Naive thymus-derived CD8-positive, alpha-beta T cell (primary cell): Measurements from ENCODE around the gene PCNX1. TPM values are rescaled to one million over a fixed set of nuclear protein-coding genes. Genes with fewer than 3 reads are reported as not detected.
A peak's percentile ranks its signal among the peaks of the same experiment; 100 is the strongest.

Experiments used
- ATAC-seq, 2 donors: fragments of 150-1000 bp; cut with Tn5 transposase in 1 of 2; sonication (Bioruptor Pico), chemical (Tn5 transposase) in 1 of 2; 1 replicate in 1 of 2; 2 replicates in 1 of 2; pipeline ENCODE4 v1.10.0; 2021; ENCODE audit warnings: mild to moderate bottlenecking in 2 of 2, moderate library complexity in 2 of 2
- POLR2A ChIA-PET: fragments of 350-600 bp; sonication (Branson Sonifier 250); formaldehyde crosslinking; loops from one replicate; lab custom pipeline; 2021; ENCODE audit warnings: antibody characterized with exemption; lab: Charles Lee
- DNase-seq, 10 donors: peaks; one replicate each; pipeline versions ENCODE4 v3.0.0 to v3.0.0-alpha.2; 2020 to 2022
- H3K27ac Mint-ChIP-seq, 10 donors: one replicate each; pipeline ENCODE4 v1.8.0; 2020 to 2022; ENCODE audit warnings: mild to moderate bottlenecking in 10 of 10, mixed read lengths in 10 of 10, moderate library complexity in 4 of 10, inconsistent platforms in 1 of 10
- H3K27me3 Mint-ChIP-seq, 5 donors: one replicate each; pipeline ENCODE4 v1.8.0; 2021 to 2022; ENCODE audit warnings: mixed read lengths in 5 of 5
- H3K36me3 Mint-ChIP-seq, 3 donors: one replicate each; pipeline ENCODE4 v1.8.0; 2020 to 2022; ENCODE audit warnings: mixed read lengths in 3 of 3, mild to moderate bottlenecking in 2 of 3, inconsistent platforms in 1 of 3
- H3K4me1 Mint-ChIP-seq, 4 donors: one replicate each; pipeline ENCODE4 v1.8.0; 2021 to 2022; ENCODE audit warnings: mixed read lengths in 4 of 4
- H3K4me3 Mint-ChIP-seq, 10 donors: one replicate each; pipeline ENCODE4 v1.8.0; 2020 to 2022; ENCODE audit warnings: mild to moderate bottlenecking in 10 of 10, mixed read lengths in 10 of 10, moderate library complexity in 6 of 10, inconsistent platforms in 1 of 10
- H3K9me3 Mint-ChIP-seq, 9 donors: one replicate each; pipeline ENCODE4 v1.8.0; 2020 to 2022; ENCODE audit warnings: mixed read lengths in 9 of 9, mild to moderate bottlenecking in 3 of 9, inconsistent platforms in 1 of 9, moderate library complexity in 1 of 9
- polyA plus RNA-seq, 3 donors: library from polyadenylated mRNA; unstranded; fragments of 300-500 nt; fragmentation: Illumina TruSeq; gene quantifications; one replicate each; pipeline ENCODE4 v1.2.3, GENCODE V29; 2021
- total RNA-seq, 8 experiments: library from RNA in 2 of 8; stranded (reverse) in 2 of 8; gene quantifications; one replicate each; pipeline ENCODE4 v1.2.3 and lab custom pipeline; 2021 to 2026

Gene PCNX1
- total and polyA plus RNA-seq, 5 experiments from 2014 or later: 5.5 to 78.6 (median 8.3) TPM

DNA sequence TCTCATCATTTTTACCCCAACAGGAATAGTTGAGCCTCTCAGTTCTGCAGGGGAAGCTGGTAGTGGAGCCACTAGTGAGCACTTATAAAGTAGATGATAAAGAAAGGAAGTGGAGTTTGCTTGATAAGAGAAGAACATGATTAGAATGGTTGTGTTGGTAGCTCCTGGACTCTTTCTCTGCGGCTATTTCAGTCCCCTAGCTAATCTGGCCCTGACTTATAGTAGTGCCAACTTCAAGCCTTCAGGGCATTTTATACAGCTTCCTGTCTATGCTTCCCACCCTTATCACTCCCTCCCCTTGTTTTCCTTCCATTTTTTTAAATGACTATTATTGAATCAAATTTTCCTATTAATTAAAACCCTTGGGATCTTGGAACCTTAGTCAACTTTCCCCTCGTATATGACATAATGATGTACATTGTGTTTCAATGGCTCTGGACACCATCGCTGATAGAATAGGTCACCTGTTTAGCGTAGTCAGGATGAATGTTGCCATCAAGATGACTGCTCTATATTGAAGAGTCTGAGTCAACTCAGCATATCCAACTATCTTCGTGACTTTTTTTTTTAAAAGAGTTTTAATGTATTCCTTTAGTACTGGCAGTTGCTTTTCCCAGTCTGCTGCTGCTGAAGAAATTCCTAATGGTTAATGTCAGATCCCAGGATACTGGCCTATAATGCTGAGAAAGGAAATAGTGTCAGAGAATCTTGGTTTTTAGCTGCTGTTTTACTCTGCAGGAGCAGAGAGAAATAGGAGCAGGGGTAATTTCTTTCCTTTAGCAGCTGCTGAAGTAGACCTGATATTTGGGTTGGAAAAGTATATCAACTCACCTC is 16.2 kb upstream of the PCNX1 start:
- DNase-seq: no peak

DNA sequence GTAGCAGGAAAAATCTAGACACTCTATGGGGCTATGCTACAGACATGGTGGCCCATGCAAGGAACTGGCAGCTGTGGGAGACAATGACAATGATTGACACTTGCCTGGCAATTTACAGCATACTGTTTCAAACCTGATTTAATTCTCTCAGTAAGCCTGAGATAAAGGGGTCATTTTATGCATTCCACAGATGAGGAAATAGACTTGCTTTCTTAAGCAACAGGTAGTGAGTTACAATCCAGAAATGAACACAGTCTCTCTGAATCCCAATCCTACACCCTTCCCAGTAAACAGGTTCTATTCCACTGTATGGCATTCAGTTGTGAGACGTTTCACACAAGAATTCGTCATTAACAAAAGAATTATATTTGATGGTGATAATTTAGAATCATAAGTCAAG is 15.5 kb upstream of the PCNX1 start:
- DNase-seq (no peak), ATAC-seq (no peak)
- no peak overlapping the region for H3K4me3 Mint-ChIP-seq
- H3K4me1 Mint-ChIP-seq: peaks cover 42 to 69% (median 56%) of the 10 kb centered on the region in 4 donors
- H3K36me3 Mint-ChIP-seq: no peaks in the 10 kb centered on the region
- peaks cover 0 to 8% (median 2%) of the 10 kb centered on the region in 5 donors for H3K27me3 Mint-ChIP-seq
- no peak overlapping the region for H3K27ac Mint-ChIP-seq
- H3K9me3 Mint-ChIP-seq: no peaks in the 10 kb centered on the region
- POLR2A ChIA-PET: no interaction called here

More for the DNA sequence above, 16.2 kb upstream of the PCNX1 start:
- Mint-ChIP-seq H3K4me3 (no peak overlapping the region), H3K4me1 (peaks cover 47 to 72% (median 63%) of the 10 kb centered on the region in 4 donors), H3K9me3 (no peaks in the 10 kb centered on the region), H3K27me3 (peaks cover 0 to 5% (median 2%) of the 10 kb centered on the region in 5 donors), H3K36me3 (no peaks in the 10 kb centered on the region), H3K27ac (peak overlapping the region in 1 of 10 donors; percentile 27)
- no peak for ATAC-seq
- POLR2A ChIA-PET: no interaction called here

DNA sequence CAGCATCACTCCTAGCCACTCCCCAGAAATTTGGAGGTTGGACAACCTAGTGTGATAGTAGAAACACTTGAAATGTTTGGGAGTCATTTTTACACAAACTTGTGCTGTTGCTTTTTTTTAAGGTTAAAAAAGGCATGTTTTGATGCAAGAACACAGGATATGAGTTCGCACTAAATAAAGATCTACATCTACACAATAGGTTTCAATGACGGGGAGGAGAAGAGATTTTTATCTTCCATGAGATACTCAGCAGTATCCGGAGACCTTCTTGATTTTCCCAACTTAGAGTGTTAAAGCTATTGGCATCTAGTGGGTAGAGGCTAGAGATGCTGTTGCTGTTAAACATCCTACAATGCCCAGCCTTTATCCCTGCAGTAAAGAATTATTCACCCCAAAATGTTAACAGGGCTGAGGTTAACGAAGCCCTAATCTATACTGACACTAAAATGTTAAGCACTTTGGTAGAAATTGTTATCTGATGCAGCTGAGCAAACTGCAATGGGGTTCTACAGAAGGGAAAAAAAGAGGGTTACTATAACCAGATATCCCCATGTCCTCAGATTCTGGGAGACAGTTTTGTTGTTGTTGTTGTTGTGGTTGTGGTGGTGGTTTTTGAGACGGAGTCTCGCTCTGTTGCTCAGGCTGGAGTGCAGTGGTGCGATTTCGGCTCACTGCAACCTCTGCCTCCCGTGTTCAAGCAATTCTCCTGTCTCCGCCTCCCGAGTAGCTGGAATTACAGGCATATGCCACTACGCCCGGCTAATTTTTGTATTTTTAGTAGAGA is 14.0 kb upstream of the PCNX1 start:
- peaks cover 31 to 56% (median 42%) of the 10 kb centered on the region in 4 donors for H3K4me1 Mint-ChIP-seq
- peaks cover 0 to 8% (median 2%) of the 10 kb centered on the region in 5 donors for H3K27me3 Mint-ChIP-seq
- ATAC-seq: peak in 1 of 2 donors; percentile 43
- H3K27ac Mint-ChIP-seq: peak overlapping the region in 4 of 10 donors; percentile 18 to 74 (median 66)
- DNase-seq: peak in 1 of 10 donors; percentile 28
- H3K36me3 Mint-ChIP-seq: no peaks in the 10 kb centered on the region
- POLR2A ChIA-PET: interaction anchor here (2.1 kb wide), 1 partner anchor 14 kb away, joined by 9 read pairs; the partner anchor contains the start of gene PCNX1
- no peaks in the 10 kb centered on the region for H3K9me3 Mint-ChIP-seq
- peak overlapping the region in 9 of 10 donors; percentile 5 to 54 (median 41) for H3K4me3 Mint-ChIP-seq

DNA sequence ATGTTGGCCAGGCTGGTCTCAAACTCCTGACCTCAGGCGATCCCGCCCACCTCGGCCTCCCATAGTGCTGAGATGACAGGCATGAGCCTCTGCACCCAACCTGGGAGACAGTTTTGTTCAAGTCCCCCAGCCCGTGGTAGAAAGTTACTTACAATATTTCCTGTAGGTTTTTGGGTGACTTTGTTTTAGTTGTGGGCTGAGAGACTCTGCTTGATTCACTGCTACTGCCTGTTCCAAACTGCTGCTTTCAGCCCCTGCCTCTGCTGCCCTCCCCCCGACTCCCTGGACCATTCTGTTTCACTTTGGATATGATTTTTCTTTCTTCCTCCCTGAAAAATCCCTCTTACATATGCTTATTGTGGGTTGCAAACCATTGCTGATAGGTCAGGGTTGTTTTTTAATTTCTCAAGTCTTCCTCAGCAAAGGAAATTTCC is 13.4 kb upstream of the PCNX1 start:
- ATAC-seq: no peak
- POLR2A ChIA-PET: interaction anchor here (2.1 kb wide), 1 partner anchor 13 kb away, joined by 9 read pairs; the partner anchor contains the start of gene PCNX1
- H3K9me3 Mint-ChIP-seq: no peaks in the 10 kb centered on the region
- H3K27me3 Mint-ChIP-seq: peaks cover 0 to 9% (median 2%) of the 10 kb centered on the region in 5 donors
- H3K27ac Mint-ChIP-seq: peak overlapping the region in 8 of 10 donors; percentile 3 to 85 (median 53)
- H3K4me1 Mint-ChIP-seq: peaks cover 31 to 56% (median 36%) of the 10 kb centered on the region in 4 donors
- H3K4me3 Mint-ChIP-seq: peak overlapping the region in 9 of 10 donors; percentile 5 to 54 (median 41)
- no peaks in the 10 kb centered on the region for H3K36me3 Mint-ChIP-seq
- no peak for DNase-seq

DNA sequence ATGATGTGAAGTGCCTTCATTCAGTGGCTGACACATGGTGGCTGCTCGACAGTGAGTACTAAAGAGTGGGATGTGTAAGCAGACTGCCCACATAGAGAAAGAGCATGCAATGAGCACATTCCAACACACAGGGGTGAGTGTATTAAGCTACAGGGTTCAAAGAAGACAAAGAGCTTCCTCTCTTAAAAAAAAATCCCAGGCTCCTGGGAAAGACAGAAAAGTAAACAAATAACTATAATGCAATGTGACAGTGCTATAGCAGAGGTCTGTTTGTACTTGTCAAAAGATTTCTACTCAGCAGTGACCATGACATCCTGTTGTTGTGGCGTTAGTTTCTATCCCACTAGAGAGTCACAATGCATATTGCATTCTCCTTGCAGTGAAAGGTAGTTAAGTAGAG is 12.4 kb upstream of the PCNX1 start:
- Mint-ChIP-seq H3K4me1 (peaks cover 27 to 50% (median 30%) of the 10 kb centered on the region in 4 donors), H3K9me3 (no peaks in the 10 kb centered on the region), H3K36me3 (no peaks in the 10 kb centered on the region), H3K4me3 (peak overlapping the region in 1 of 10 donors; percentile 31), H3K27ac (peak overlapping the region in 4 of 10 donors; percentile 0 to 85 (median 74)), H3K27me3 (peaks cover 0 to 12% (median 2%) of the 10 kb centered on the region in 5 donors)
- ATAC-seq: no peak
- POLR2A ChIA-PET: interaction anchor here (1.3 to 2.1 kb wide), 2 partner anchors 10 to 12 kb away, joined by 4 to 9 read pairs; partner anchors contain the start of gene PCNX1
- no peak for DNase-seq

DNA sequence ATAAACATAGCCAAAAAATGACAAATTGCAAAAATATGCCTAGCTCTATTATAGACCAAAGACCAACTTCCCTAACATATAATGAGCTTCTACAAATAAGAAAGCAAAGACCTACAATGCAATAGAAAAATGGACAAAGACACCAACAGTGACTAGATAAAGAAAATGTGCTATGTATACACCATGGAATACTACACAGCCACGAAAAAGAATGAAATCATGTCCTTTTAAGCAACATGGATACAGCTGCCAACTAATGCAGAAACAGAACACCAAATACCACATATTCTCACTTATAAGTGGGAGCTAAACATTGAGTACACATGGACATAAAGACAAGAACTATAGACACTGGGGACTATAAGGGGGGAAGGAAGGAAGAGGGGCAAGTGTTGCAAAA is 10.9 kb upstream of the PCNX1 start:
- ATAC-seq (no peak), DNase-seq (no peak)
- Mint-ChIP-seq H3K27ac (no peak overlapping the region), H3K9me3 (no peaks in the 10 kb centered on the region), H3K27me3 (peaks cover 0 to 12% (median 2%) of the 10 kb centered on the region in 5 donors), H3K4me3 (no peak overlapping the region), H3K4me1 (peaks cover 27 to 44% (median 31%) of the 10 kb centered on the region in 4 donors), H3K36me3 (no peaks in the 10 kb centered on the region)
- POLR2A ChIA-PET: no interaction called here

DNA sequence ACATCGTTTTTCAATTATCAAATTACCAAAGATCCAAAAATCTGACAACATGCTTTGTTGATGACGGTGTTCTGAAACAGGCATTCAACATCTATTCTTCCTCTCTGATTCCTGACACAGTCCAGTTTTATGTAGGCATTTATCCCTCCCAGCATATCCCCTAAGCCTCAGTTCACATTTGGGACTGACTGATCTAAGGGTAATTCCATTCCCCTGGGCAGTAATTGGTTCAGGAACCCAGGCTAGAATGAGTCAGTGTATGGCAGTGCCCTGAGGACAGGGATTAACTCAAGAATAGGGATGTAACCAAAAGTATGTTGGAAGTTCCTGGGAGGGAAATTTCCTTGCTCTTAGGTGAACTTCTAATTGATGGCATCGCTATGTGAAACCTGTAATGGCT is 10.3 kb upstream of the PCNX1 start:
- peaks cover 27 to 44% (median 31%) of the 10 kb centered on the region in 4 donors for H3K4me1 Mint-ChIP-seq
- H3K27ac Mint-ChIP-seq: peak overlapping the region in 1 of 10 donors; percentile 19
- peaks cover 0 to 12% (median 2%) of the 10 kb centered on the region in 5 donors for H3K27me3 Mint-ChIP-seq
- POLR2A ChIA-PET: no interaction called here
- H3K4me3 Mint-ChIP-seq: no peak overlapping the region
- no peaks in the 10 kb centered on the region for H3K36me3 Mint-ChIP-seq
- ATAC-seq (no peak), DNase-seq (no peak)
- H3K9me3 Mint-ChIP-seq: no peaks in the 10 kb centered on the region

DNA sequence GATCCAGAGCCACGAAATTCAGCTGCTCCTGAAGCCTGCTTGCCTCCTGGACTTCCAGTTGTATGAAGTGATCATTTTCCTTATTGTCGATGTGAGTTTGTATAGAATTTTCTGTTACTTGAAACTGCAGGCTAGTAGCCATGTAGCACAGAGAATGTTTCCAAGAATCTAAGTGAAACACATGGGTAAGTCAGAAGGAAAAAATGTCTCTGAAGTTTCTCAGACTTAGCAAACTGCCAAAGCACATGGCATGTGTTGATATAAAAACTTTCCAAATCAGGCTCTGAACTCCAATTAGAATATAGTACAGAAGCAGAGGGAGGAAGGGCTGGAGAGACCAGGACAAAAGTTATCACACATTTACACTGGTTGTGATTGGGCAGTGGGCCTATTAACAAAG is 9.8 kb upstream of the PCNX1 start:
- Mint-ChIP-seq H3K27me3 (peaks cover 0 to 12% (median 2%) of the 10 kb centered on the region in 5 donors), H3K36me3 (no peaks in the 10 kb centered on the region), H3K27ac (no peak overlapping the region), H3K9me3 (no peaks in the 10 kb centered on the region), H3K4me3 (no peak overlapping the region), H3K4me1 (peaks cover 27 to 43% (median 31%) of the 10 kb centered on the region in 4 donors)
- ATAC-seq: no peak
- no peak for DNase-seq
- POLR2A ChIA-PET: no interaction called here

DNA sequence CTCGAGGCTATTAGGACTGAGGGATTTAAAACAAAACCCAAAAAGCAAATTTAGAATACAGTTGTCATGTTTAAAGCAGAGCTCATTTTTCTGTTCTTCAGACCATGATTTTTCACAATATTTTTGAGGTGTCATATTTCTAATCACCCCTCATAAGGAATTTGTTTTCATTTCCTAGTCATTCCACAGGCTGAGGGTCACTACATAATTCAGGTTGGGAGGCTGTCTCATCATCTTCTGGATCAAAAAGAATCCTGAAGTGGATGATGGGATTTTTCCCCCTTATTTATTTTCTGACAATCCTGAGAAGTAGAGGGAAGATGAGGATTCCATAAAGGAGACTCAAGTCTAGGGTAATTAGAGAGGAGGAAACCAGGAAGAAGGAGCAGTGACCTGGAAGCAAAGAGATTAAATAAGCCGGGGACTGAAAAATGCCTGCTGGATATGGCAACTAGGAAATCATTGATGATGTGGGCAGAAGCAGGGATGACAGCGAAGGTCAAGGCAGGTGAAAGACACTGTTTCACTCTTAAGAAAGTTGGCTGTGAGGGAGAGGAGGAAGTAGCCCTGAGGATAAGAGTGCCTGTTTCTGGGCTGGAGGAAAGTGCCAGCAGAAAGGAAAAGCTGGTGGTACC is 9.0 kb upstream of the PCNX1 start:
- Mint-ChIP-seq H3K27ac (peak overlapping the region in 1 of 10 donors; percentile 24), H3K36me3 (no peaks in the 10 kb centered on the region), H3K4me1 (peaks cover 21 to 36% (median 24%) of the 10 kb centered on the region in 4 donors), H3K9me3 (no peaks in the 10 kb centered on the region), H3K4me3 (no peak overlapping the region), H3K27me3 (peaks cover 0 to 12% (median 2%) of the 10 kb centered on the region in 5 donors)
- ATAC-seq (no peak), DNase-seq (no peak)
- POLR2A ChIA-PET: no interaction called here

DNA sequence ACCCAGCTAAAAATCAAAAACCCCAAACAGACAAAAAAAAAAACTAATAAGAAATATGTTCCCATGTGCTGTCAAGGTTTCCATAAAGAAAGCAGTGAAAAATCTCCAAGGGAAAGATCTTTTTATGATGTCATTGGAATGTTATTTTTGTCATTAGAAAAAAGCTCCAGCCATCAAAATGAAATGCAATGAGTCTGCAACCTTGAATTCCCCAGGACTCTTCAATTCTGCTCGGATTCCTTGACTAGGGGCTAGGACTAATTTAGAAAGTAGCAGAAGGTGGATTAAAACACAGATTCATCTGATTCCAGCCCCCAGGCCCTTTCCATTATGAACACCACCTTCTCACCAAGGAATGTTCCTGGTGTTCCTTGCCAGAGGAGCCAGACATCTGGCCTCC is 6.0 kb upstream of the PCNX1 start:
- Mint-ChIP-seq H3K27me3 (peaks cover 0 to 6% (median 0%) of the 10 kb centered on the region in 5 donors), H3K9me3 (no peaks in the 10 kb centered on the region), H3K27ac (no peak overlapping the region), H3K36me3 (no peaks in the 10 kb centered on the region), H3K4me3 (no peak overlapping the region), H3K4me1 (peaks cover 8 to 27% (median 16%) of the 10 kb centered on the region in 4 donors)
- DNase-seq (no peak), ATAC-seq (no peak)
- POLR2A ChIA-PET: interaction anchor here (0.6 kb wide), 1 partner anchor 64 kb away, joined by 4 read pairs; no protein-coding TSS in a partner anchor

DNA sequence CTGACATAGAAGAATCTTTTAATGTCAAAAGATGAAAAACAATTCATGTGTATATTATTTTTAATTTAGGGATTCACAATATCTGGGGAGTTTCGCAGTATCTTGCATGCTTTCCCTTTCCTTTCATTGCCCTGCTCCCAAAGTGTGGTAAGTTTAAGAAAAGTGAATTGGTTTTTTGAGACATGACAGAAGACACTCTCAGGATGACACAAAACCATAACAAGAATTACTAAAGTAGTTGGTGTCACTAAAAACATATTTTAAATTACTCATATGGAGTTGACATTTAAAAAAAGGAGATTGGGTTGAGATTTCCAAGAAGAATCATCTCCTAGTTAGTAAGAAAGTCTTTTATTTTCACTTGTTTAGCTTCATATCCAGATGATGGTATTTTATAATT is 5.1 kb upstream of the PCNX1 start:
- Mint-ChIP-seq H3K36me3 (no peaks in the 10 kb centered on the region), H3K4me3 (no peak overlapping the region)

DNA sequence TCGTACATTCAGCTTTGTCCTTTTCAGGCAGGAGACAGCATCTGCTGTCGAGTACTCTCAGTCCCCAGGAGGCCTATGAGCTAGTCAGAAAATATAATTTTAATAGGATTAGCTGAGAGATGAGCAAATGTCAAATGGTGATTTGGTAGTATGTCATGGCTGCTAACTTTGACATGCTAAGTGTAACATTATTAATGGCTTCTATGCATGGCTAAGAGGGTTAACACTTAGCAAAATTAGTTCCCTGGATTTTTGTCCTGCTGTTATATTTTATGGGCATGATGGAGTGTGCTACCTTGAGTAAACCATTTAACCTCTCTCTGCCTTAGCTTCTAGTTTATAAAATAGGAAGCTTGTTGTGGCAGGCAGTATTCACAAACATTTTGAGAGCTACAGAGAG is 2.9 kb upstream of the PCNX1 start:
- Mint-ChIP-seq H3K4me3 (no peak overlapping the region), H3K27me3 (no peaks in the 10 kb centered on the region), H3K4me1 (peaks cover 9 to 33% (median 31%) of the 10 kb centered on the region in 4 donors), H3K27ac (peak overlapping the region in 4 of 10 donors; percentile 26 to 97 (median 40)), H3K36me3 (no peaks in the 10 kb centered on the region), H3K9me3 (no peaks in the 10 kb centered on the region)
- ATAC-seq: no peak
- POLR2A ChIA-PET: interaction anchor here (0.7 kb wide), 1 partner anchor 23 kb away, joined by 3 read pairs; no protein-coding TSS in a partner anchor
- no peak for DNase-seq

More for the DNA sequence above, 5.1 kb upstream of the PCNX1 start:
- no peak overlapping the region for H3K27ac Mint-ChIP-seq
- peaks cover 9 to 34% (median 24%) of the 10 kb centered on the region in 4 donors for H3K4me1 Mint-ChIP-seq
- H3K9me3 Mint-ChIP-seq: no peaks in the 10 kb centered on the region
- POLR2A ChIA-PET: interaction anchor here (0.7 kb wide), 1 partner anchor 95 kb away, joined by 8 read pairs; no protein-coding TSS in a partner anchor
- no peak for DNase-seq
- peaks cover 0 to 3% (median 0%) of the 10 kb centered on the region in 5 donors for H3K27me3 Mint-ChIP-seq
- no peak for ATAC-seq
